ENCODE results near the gene POLRMT. TPM values are rescaled to one million over a fixed set of nuclear protein-coding genes. Genes with fewer than 3 reads are reported as not detected.

The POLRMT gene
- polyA plus RNA-seq, 1 of the 3 experiments (the other 2 are of a cell fraction), result 38.2 TPM

GRCh38 chr19:579111-579841 is 54.1 kb downstream of the POLRMT start:
- Histone ChIP-seq H4K20me1 (ENCODE audit: insufficient read depth) (peaks cover 85% of the 10 kb centered on the region), H3K9ac (no peak overlapping the region), H3K9me3 (no peaks in the 10 kb centered on the region), H3K4me3 (ENCODE audit: low read depth in 2 of 2, low read length in 1 of 2) (no peak overlapping the region), H3K4me2 (no peak overlapping the region), H3K27ac (ENCODE audit: low read depth in 2 of 2, low read length in 1 of 2) (no peak overlapping the region), H3K4me1 (ENCODE audit: control insufficient read depth in 1 of 2, insufficient read depth in 2 of 2, low read depth in 1 of 2, low read length in 1 of 2) (peaks cover 19 to 24% of the 10 kb centered on the region in 2 experiments; a peak in 3 of 4 replicates), H2AFZ (ENCODE audit: low read depth) (no peak overlapping the region), H3K36me3 (replicated peaks in 1 of 2; ENCODE audit: control insufficient read depth in 1 of 2, insufficient read depth in 2 of 2, low read length in 1 of 2) (peaks cover 0 to 38% of the 10 kb centered on the region in 2 experiments), H3K9me2 (no peaks in the 10 kb centered on the region), H3F3A (replicated peaks; ENCODE audit: insufficient read depth) (peaks cover 21% of the 10 kb centered on the region), H3K27me3 (ENCODE audit: insufficient read depth) (no peaks in the 10 kb centered on the region), H3K79me2 (ENCODE audit: insufficient read depth) (peaks cover 61% of the 10 kb centered on the region)
- TF ChIP-seq PBX3 (IDR thresholded peaks at IDR 0.05), result no peak
- no peak for TF ChIP-seq JUND (IDR thresholded peaks at IDR 0.05)
- TF ChIP-seq CHD2 (IDR thresholded peaks at IDR 0.05; ENCODE audit: low read length, partially characterized antibody), result no peak
- no peak for TF ChIP-seq EZH2phosphoT487 (IDR thresholded peaks at IDR 0.05; ENCODE audit: borderline replicate concordance, low read depth)
- no peak for TF ChIP-seq CTCF (IDR thresholded peaks at IDR 0.05)
- TF ChIP-seq MXI1 (IDR thresholded peaks at IDR 0.05; ENCODE audit: low read depth, low read length), result no peak
- no peak for TF ChIP-seq SIN3A (IDR thresholded peaks at IDR 0.05; ENCODE audit: borderline replicate concordance, low read depth, low read length)
- no peak for TF ChIP-seq RAD21 (IDR thresholded peaks at IDR 0.05; ENCODE audit: low read length)
- TF ChIP-seq FOSL2 (IDR thresholded peaks at IDR 0.05; ENCODE audit: borderline replicate concordance, low read depth), result no peak
- no peak for TF ChIP-seq POLR2AphosphoS5 (IDR thresholded peaks at IDR 0.05; ENCODE audit: low read depth, low read length)
- TF ChIP-seq GABPA (IDR thresholded peaks at IDR 0.05; ENCODE audit: low read depth), result no peak
- no peak for TF ChIP-seq MAX (IDR thresholded peaks at IDR 0.05; ENCODE audit: low read depth)
- TF ChIP-seq YY1 (IDR thresholded peaks at IDR 0.05; ENCODE audit: low read depth), result no peak
- TF ChIP-seq RFX5 (IDR thresholded peaks at IDR 0.05; ENCODE audit: low read length), result no peak
- no peak for TF ChIP-seq REST (IDR thresholded peaks at IDR 0.05; ENCODE audit: low read depth, low read length)
- no peak for TF ChIP-seq ZBTB33 (IDR thresholded peaks at IDR 0.05; ENCODE audit: borderline replicate concordance, low read depth)
- TF ChIP-seq RCOR1 (IDR thresholded peaks at IDR 0.05; ENCODE audit: low read length), result no peak
- no peak for TF ChIP-seq NRF1 (IDR thresholded peaks at IDR 0.05; ENCODE audit: low read depth, low read length)
- no peak for TF ChIP-seq FOXJ3 (CRISPR knock-in tag; IDR thresholded peaks at IDR 0.05)
- ChIA-PET POLR2A (no interaction called here), CTCF (interaction anchor here (0.9 to 5.7 kb wide), 2 partner anchors 8 to 33 kb away, joined by 3 to 32 read pairs; no protein-coding TSS in a partner anchor)
- 95% methylated on average over 27 of the region's 46 CpGs for WGBS (ENCODE audit: low lambda C conversion rate)
- no peak for DNase-seq

Measured in SK-N-SH (cell line).